ENCODE results near the gene TMEM108.

TMEM108 gene

DNA sequence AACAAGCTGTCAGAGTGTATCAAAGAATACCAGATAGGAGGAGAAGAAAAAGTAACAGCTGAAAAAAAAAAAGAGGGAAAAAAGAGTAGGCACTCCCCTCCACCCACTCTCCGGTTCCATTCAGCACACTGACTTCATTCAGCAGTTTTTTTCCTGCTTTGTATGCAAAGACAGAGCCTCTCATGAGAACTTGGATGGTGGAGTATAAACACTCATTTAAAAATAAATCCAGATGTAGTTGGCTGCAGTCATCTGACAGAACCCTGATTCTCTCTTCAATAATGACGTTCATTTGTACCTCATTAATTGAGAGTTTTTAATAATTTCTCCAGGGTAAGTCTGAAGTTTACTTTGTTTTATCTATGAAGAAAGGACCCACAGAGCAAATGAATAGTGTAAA, 81.0 kb downstream of the TMEM108 start:
- Histone ChIP-seq H3K9me2 (ENCODE audit: low read depth, low read length) (no peaks in the 10 kb centered on the region), H3K4me1 (ENCODE audit: insufficient read depth, low read length, severe bottlenecking) (no peaks in the 10 kb centered on the region), H3K79me2 (ENCODE audit: insufficient read depth, low read length) (no peaks in the 10 kb centered on the region), H3K4me2 (ENCODE audit: low read length) (no peak overlapping the region), H3K9ac (ENCODE audit: low read length) (no peak overlapping the region), H4K20me1 (ENCODE audit: insufficient read depth, low read length) (no peaks in the 10 kb centered on the region), H3K27me3 (ENCODE audit: insufficient read depth, low read length) (no peaks in the 10 kb centered on the region), H3F3A (ENCODE audit: insufficient read depth, low read length) (no peaks in the 10 kb centered on the region), H3K36me3 (ENCODE audit: insufficient read depth, low read length) (no peaks in the 10 kb centered on the region), H3K9me3 (ENCODE audit: low read length) (no peaks in the 10 kb centered on the region), H3K4me3 (ENCODE audit: low read depth, low read length, poor library complexity, severe bottlenecking) (no peak overlapping the region), H3K27ac (ENCODE audit: low read depth, low read length, poor library complexity, severe bottlenecking) (no peak overlapping the region), H2AFZ (ENCODE audit: low read length) (no peak overlapping the region)
- TF ChIP-seq, protein P1, sequence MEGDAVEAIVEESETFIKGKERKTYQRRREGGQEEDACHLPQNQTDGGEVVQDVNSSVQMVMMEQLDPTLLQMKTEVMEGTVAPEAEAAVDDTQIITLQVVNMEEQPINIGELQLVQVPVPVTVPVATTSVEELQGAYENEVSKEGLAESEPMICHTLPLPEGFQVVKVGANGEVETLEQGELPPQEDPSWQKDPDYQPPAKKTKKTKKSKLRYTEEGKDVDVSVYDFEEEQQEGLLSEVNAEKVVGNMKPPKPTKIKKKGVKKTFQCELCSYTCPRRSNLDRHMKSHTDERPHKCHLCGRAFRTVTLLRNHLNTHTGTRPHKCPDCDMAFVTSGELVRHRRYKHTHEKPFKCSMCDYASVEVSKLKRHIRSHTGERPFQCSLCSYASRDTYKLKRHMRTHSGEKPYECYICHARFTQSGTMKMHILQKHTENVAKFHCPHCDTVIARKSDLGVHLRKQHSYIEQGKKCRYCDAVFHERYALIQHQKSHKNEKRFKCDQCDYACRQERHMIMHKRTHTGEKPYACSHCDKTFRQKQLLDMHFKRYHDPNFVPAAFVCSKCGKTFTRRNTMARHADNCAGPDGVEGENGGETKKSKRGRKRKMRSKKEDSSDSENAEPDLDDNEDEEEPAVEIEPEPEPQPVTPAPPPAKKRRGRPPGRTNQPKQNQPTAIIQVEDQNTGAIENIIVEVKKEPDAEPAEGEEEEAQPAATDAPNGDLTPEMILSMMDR (IDR thresholded peaks at IDR 0.05; ENCODE audit: low read length), result no peak
- no peak for TF ChIP-seq EZH2 (IDR thresholded peaks at IDR 0.05; ENCODE audit: borderline replicate concordance, low read length)

DNA sequence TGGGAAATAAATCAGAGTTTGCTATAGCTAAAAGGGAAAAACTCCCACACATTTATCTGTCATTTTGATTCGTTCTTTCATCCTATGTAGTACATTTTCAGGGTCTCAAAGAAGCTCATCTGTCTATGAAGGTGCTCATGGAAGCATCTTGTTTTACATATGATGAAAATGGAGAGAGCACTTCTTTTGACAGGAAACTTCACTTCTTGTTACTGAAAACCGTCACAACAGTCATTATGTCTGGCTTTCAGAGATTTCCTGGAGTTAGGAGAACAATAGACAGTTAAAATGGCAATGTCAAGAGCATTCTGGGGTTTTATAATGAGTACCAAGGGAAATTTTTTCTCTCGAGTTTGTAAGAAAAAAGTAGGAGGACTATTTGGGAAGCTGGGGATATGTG, 83.3 kb downstream of the TMEM108 start:
- H4K20me1 ChIP-seq (ENCODE audit: insufficient read depth, low read length), result no peaks in the 10 kb centered on the region
- H3K27ac ChIP-seq (ENCODE audit: low read depth, low read length, poor library complexity, severe bottlenecking), result no peak overlapping the region
- no peaks in the 10 kb centered on the region for H3F3A ChIP-seq (ENCODE audit: insufficient read depth, low read length)
- H3K4me3 ChIP-seq (ENCODE audit: low read depth, low read length, poor library complexity, severe bottlenecking), result no peak overlapping the region
- H2AFZ ChIP-seq (ENCODE audit: low read length), result no peak overlapping the region
- H3K27me3 ChIP-seq (ENCODE audit: insufficient read depth, low read length), result no peaks in the 10 kb centered on the region; the same call in 1 of the 2 replicates
- no peak overlapping the region for H3K9ac ChIP-seq (ENCODE audit: low read length)
- TF ChIP-seq EZH2 (IDR thresholded peaks at IDR 0.05; ENCODE audit: borderline replicate concordance, low read length), result no peak
- TF ChIP-seq, protein P1 (IDR thresholded peaks at IDR 0.05; ENCODE audit: low read length), result no peak
- H3K4me2 ChIP-seq (ENCODE audit: low read length), result no peak overlapping the region
- no peaks in the 10 kb centered on the region for H3K9me2 ChIP-seq (ENCODE audit: low read depth, low read length)
- no peaks in the 10 kb centered on the region for H3K79me2 ChIP-seq (ENCODE audit: insufficient read depth, low read length)
- no peaks in the 10 kb centered on the region for H3K36me3 ChIP-seq (ENCODE audit: insufficient read depth, low read length)
- H3K9me3 ChIP-seq (ENCODE audit: low read length), result no peaks in the 10 kb centered on the region
- H3K4me1 ChIP-seq (ENCODE audit: insufficient read depth, low read length, severe bottlenecking), result no peaks in the 10 kb centered on the region

DNA sequence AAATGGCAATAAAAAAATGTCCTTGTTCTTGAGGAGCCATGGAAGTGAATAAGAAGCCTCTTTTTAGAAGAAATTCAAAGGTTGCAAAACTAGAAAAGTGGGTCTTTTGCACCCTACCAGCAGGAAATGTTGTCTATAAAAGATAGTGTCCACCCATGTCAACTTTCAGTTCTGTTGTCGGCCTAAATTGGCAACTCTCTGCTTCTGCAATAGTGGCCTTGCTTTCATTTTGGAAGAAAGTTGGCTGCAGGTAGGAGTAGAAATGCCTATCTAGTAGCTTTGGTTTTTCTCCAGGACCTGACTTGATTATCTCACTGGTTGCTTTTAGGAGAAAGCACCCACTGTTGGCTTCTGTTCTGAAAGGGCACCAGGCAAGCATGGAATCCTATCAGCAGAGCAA, 85.4 kb downstream of the TMEM108 start:
- H3K4me3 ChIP-seq (ENCODE audit: low read depth, low read length, poor library complexity, severe bottlenecking), result no peak overlapping the region
- H3K27ac ChIP-seq (ENCODE audit: low read depth, low read length, poor library complexity, severe bottlenecking), result no peak overlapping the region
- no peaks in the 10 kb centered on the region for H3K36me3 ChIP-seq (ENCODE audit: insufficient read depth, low read length)
- no peaks in the 10 kb centered on the region for H3K9me3 ChIP-seq (ENCODE audit: low read length)
- no peaks in the 10 kb centered on the region for H3F3A ChIP-seq (ENCODE audit: insufficient read depth, low read length)
- no peaks in the 10 kb centered on the region for H4K20me1 ChIP-seq (ENCODE audit: insufficient read depth, low read length)
- H3K4me1 ChIP-seq (ENCODE audit: insufficient read depth, low read length, severe bottlenecking), result no peaks in the 10 kb centered on the region
- no peaks in the 10 kb centered on the region for H3K79me2 ChIP-seq (ENCODE audit: insufficient read depth, low read length)
- H3K27me3 ChIP-seq (ENCODE audit: insufficient read depth, low read length), result no peaks in the 10 kb centered on the region; the same call in 1 of the 2 replicates
- no peak overlapping the region for H3K9ac ChIP-seq (ENCODE audit: low read length)
- no peaks in the 10 kb centered on the region for H3K9me2 ChIP-seq (ENCODE audit: low read depth, low read length)
- no peak overlapping the region for H2AFZ ChIP-seq (ENCODE audit: low read length)
- no peak overlapping the region for H3K4me2 ChIP-seq (ENCODE audit: low read length)
- TF ChIP-seq EZH2 (IDR thresholded peaks at IDR 0.05; ENCODE audit: borderline replicate concordance, low read length), result no peak
- TF ChIP-seq, protein P1 (IDR thresholded peaks at IDR 0.05; ENCODE audit: low read length), result no peak

Data from OCI-LY1 (cell line).